HepG2 (cell line): ENCODE measurements around the gene TNFRSF18. TPM values are rescaled to one million over a fixed set of nuclear protein-coding genes. Genes with fewer than 3 reads are reported as not detected.

Experiments
- CREB1 ChIP-seq, 2 experiments: fragments of 450-650 bp in 1 of 2; IDR thresholded peaks; 2 replicates each; pipeline ENCODE4 v1.6.1; 2016 to 2017; ENCODE audit warnings: control low read depth in 1 of 2, mild to moderate bottlenecking in 1 of 2, missing compliant biosample characterization in 1 of 2, missing genetic modification characterization in 1 of 2
- EHMT2 ChIP-seq: fragments of 200-600 bp; sonication (generic); IDR thresholded peaks from 2 replicates; pipeline ENCODE4 v1.7.0; 2017; ENCODE audit warnings: antibody characterized with exemption, low read depth, low read length, borderline replicate concordance
- KDM4B ChIP-seq: sonication (generic); formaldehyde crosslinking; IDR thresholded peaks from 2 replicates; pipeline ENCODE4 v1.4.0; 2020; ENCODE audit warnings: missing genetic modification reagents
- KLF9 ChIP-seq: IDR thresholded peaks from 2 replicates; pipeline ENCODE4 v1.6.1; 2016; ENCODE audit warnings: low read depth
- MTA1 ChIP-seq: sonication (generic); formaldehyde crosslinking; IDR thresholded peaks from 2 replicates; pipeline ENCODE4 v1.4.0; 2020; ENCODE audit warnings: missing genetic modification reagents, mild to moderate bottlenecking, borderline replicate concordance
- NR2F1 ChIP-seq, 2 experiments: fragments of 450-650 bp in 1 of 2; formaldehyde crosslinking in 1 of 2; IDR thresholded peaks; 2 replicates each; pipeline versions ENCODE4 v1.5.0 to v1.6.1; 2016 to 2020; ENCODE audit warnings: mild to moderate bottlenecking in 1 of 2, missing compliant biosample characterization in 1 of 2, missing genetic modification reagents in 1 of 2, moderate library complexity in 1 of 2
- SALL1 ChIP-seq: sonication (generic); formaldehyde crosslinking; IDR thresholded peaks from 2 replicates; pipeline ENCODE4 v1.8.0; 2022; ENCODE audit warnings: mild to moderate bottlenecking, missing genetic modification reagents
- SALL2 ChIP-seq: sonication (generic); formaldehyde crosslinking; IDR thresholded peaks from 2 replicates; pipeline ENCODE4 v1.8.1; 2023; ENCODE audit warnings: mild to moderate bottlenecking, missing genetic modification reagents, inconsistent platforms
- TBL1XR1 ChIP-seq: fragments of 150-350 bp; IDR thresholded peaks from 2 replicates; pipeline ENCODE4 v1.6.1; 2014; ENCODE audit warnings: borderline replicate concordance, low read length; ENCODE audit not compliant: partially characterized antibody
- ZBTB20 ChIP-seq: sonication (generic); formaldehyde crosslinking; IDR thresholded peaks from 2 replicates; pipeline ENCODE4 v1.8.1; 2023; ENCODE audit warnings: missing genetic modification reagents, low read depth, mild to moderate bottlenecking, borderline replicate concordance
- ZMYM4 ChIP-seq: sonication (generic); formaldehyde crosslinking; IDR thresholded peaks from 2 replicates; pipeline ENCODE4 v1.8.1; 2023; ENCODE audit warnings: mild to moderate bottlenecking, missing genetic modification reagents
- ZNF224 ChIP-seq: sonication (generic); formaldehyde crosslinking; IDR thresholded peaks from 2 replicates; pipeline ENCODE4 v1.5.0; 2020; ENCODE audit warnings: mild to moderate bottlenecking, missing genetic modification reagents
- ZNF430 ChIP-seq: sonication (generic); formaldehyde crosslinking; IDR thresholded peaks from 2 replicates; pipeline ENCODE4 v1.9.0; 2021; ENCODE audit warnings: mild to moderate bottlenecking, missing genetic modification reagents
- ZNF446 ChIP-seq: sonication (generic); formaldehyde crosslinking; IDR thresholded peaks from 2 replicates; pipeline ENCODE4 v1.5.0; 2020; ENCODE audit warnings: mild to moderate bottlenecking, missing genetic modification reagents
- ZNF503 ChIP-seq: sonication (generic); formaldehyde crosslinking; IDR thresholded peaks from 2 replicates; pipeline ENCODE4 v1.4.0; 2020; ENCODE audit warnings: missing genetic modification reagents
- ZSCAN12 ChIP-seq: sonication (generic); formaldehyde crosslinking; IDR thresholded peaks from 2 replicates; pipeline ENCODE4 v1.9.0; 2021; ENCODE audit warnings: mild to moderate bottlenecking, missing genetic modification reagents
- ZSCAN22 ChIP-seq: sonication (generic); formaldehyde crosslinking; IDR thresholded peaks from 2 replicates; pipeline ENCODE4 v1.4.0; 2020; ENCODE audit warnings: mild to moderate bottlenecking, missing genetic modification reagents
- polyA plus RNA-seq, 8 experiments: library from polyadenylated mRNA; depleted of rRNA in 3 of 8; stranded (reverse) in 7 of 8; unstranded in 1 of 8; fragments of >200 nt; fragmentation: Illumina TruSeq in 4 of 8; extraction: Trizol in 4 of 8; gene quantifications; 2 replicates each; pipeline versions ENCODE4 v1.2.1 to v1.2.3, GENCODE V29; 2011 to 2016; ENCODE audit warnings: low read depth in 4 of 8, missing spikeins in 1 of 8, mixed read lengths in 1 of 8; ENCODE audit not compliant: insufficient read depth in 1 of 8
- total RNA-seq, 5 experiments: library from RNA; depleted of rRNA; stranded (reverse); fragments of >200 nt; fragmentation: Illumina TruSeq; extraction: Trizol; gene quantifications; 2 replicates each; pipeline ENCODE4 v1.2.3, GENCODE V29; 2016; ENCODE audit warnings: low read depth in 1 of 5
- TF ChIP-seq, protein P1 (sequence below): sonication (generic); formaldehyde crosslinking; IDR thresholded peaks from 2 replicates; pipeline ENCODE4 v1.5.0; 2020; ENCODE audit warnings: mild to moderate bottlenecking, missing genetic modification reagents, borderline replicate concordance

TNFRSF18 gene
- total and polyA plus RNA-seq, 2 of the 13 experiments (the other 11 are each of a cell fraction or from before 2014, with no cell fraction given): not detected

DNA sequence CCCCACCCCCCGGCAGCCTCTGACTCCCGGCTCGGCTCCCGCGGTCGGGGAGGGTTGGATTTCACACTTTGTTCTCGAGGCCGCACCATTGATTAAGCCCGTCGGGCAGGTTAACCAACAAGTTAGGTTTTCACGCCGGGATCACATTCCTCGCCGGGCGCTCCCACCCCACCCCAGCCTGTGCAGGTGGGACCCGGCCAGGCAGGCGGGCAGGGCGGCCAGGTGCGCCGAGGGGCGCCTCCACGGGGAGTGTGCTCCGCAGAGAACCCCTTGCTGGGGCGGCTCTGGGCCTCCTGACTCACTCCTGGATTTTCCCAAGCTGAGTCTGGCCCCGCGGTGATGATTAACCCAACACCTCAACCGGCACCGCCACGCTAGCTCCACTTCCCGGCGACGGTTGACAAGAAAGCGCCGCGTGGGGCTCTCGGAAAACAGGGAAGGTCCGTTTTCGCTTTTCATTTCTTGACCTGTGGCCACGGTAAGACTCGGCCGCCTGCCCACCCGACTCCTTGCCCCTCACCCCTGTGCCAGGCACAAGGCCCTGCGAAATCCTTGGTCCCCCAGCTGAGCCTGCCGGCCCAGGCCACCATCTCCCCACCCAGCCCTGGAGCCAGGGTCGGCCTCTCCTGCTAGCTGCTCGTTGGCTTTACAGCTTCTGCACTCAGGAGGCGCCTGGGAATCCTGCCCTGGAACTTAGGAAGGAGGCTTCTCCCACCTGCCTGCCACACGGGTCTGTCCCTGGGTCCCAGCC is 41.5 kb downstream of the TNFRSF18 start (continued):
- TF ChIP-seq ZNF503 (CRISPR knock-in tag): no peak
- TF ChIP-seq CREB1 (IDR thresholded peaks at IDR 0.05): no peak
- TF ChIP-seq CREB1 (CRISPR knock-in tag; IDR thresholded peaks at IDR 0.05): no peak; the same call in 1 of the 2 replicates
- TF ChIP-seq ZNF430: peak; percentile 68; the same call in 1 of the 2 replicates
- TF ChIP-seq ZSCAN22 (CRISPR knock-in tag): no peak
- no peak; the same call in 1 of the 2 replicates for TF ChIP-seq SALL2
- no peak for TF ChIP-seq ZNF446 (CRISPR knock-in tag)
- no peak for TF ChIP-seq ZSCAN12 (CRISPR knock-in tag)
- TF ChIP-seq KLF9 (CRISPR knock-in tag): no peak
- TF ChIP-seq ZBTB20: no peak
- TF ChIP-seq EHMT2: no peak
- no peak for TF ChIP-seq TBL1XR1
- TF ChIP-seq, protein P1, sequence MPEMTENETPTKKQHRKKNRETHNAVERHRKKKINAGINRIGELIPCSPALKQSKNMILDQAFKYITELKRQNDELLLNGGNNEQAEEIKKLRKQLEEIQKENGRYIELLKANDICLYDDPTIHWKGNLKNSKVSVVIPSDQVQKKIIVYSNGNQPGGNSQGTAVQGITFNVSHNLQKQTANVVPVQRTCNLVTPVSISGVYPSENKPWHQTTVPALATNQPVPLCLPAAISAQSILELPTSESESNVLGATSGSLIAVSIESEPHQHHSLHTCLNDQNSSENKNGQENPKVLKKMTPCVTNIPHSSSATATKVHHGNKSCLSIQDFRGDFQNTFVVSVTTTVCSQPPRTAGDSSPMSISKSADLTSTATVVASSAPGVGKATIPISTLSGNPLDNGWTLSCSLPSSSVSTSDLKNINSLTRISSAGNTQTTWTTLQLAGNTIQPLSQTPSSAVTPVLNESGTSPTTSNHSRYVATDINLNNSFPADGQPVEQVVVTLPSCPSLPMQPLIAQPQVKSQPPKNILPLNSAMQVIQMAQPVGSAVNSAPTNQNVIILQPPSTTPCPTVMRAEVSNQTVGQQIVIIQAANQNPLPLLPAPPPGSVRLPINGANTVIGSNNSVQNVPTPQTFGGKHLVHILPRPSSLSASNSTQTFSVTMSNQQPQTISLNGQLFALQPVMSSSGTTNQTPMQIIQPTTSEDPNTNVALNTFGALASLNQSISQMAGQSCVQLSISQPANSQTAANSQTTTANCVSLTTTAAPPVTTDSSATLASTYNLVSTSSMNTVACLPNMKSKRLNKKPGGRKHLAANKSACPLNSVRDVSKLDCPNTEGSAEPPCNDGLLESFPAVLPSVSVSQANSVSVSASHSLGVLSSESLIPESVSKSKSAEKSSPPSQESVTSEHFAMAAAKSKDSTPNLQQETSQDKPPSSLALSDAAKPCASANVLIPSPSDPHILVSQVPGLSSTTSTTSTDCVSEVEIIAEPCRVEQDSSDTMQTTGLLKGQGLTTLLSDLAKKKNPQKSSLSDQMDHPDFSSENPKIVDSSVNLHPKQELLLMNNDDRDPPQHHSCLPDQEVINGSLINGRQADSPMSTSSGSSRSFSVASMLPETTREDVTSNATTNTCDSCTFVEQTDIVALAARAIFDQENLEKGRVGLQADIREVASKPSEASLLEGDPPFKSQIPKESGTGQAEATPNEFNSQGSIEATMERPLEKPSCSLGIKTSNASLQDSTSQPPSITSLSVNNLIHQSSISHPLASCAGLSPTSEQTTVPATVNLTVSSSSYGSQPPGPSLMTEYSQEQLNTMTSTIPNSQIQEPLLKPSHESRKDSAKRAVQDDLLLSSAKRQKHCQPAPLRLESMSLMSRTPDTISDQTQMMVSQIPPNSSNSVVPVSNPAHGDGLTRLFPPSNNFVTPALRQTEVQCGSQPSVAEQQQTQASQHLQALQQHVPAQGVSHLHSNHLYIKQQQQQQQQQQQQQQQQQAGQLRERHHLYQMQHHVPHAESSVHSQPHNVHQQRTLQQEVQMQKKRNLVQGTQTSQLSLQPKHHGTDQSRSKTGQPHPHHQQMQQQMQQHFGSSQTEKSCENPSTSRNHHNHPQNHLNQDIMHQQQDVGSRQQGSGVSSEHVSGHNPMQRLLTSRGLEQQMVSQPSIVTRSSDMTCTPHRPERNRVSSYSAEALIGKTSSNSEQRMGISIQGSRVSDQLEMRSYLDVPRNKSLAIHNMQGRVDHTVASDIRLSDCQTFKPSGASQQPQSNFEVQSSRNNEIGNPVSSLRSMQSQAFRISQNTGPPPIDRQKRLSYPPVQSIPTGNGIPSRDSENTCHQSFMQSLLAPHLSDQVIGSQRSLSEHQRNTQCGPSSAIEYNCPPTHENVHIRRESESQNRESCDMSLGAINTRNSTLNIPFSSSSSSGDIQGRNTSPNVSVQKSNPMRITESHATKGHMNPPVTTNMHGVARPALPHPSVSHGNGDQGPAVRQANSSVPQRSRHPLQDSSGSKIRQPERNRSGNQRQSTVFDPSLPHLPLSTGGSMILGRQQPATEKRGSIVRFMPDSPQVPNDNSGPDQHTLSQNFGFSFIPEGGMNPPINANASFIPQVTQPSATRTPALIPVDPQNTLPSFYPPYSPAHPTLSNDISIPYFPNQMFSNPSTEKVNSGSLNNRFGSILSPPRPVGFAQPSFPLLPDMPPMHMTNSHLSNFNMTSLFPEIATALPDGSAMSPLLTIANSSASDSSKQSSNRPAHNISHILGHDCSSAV (CRISPR knock-in tag): no peak
- TF ChIP-seq NR2F1 (CRISPR knock-in tag; IDR thresholded peaks at IDR 0.05): no peak
- peak; percentile 46; the same call in 1 of the 2 replicates for TF ChIP-seq SALL1 (CRISPR knock-in tag)
- TF ChIP-seq MTA1 (CRISPR knock-in tag): no peak
- TF ChIP-seq KDM4B (CRISPR knock-in tag): no peak
- TF ChIP-seq ZNF224: no peak
- peak; percentile 16; the same call in 1 of the 2 replicates for TF ChIP-seq ZMYM4
